ENCODE data around the gene HSPB6.

DNA sequence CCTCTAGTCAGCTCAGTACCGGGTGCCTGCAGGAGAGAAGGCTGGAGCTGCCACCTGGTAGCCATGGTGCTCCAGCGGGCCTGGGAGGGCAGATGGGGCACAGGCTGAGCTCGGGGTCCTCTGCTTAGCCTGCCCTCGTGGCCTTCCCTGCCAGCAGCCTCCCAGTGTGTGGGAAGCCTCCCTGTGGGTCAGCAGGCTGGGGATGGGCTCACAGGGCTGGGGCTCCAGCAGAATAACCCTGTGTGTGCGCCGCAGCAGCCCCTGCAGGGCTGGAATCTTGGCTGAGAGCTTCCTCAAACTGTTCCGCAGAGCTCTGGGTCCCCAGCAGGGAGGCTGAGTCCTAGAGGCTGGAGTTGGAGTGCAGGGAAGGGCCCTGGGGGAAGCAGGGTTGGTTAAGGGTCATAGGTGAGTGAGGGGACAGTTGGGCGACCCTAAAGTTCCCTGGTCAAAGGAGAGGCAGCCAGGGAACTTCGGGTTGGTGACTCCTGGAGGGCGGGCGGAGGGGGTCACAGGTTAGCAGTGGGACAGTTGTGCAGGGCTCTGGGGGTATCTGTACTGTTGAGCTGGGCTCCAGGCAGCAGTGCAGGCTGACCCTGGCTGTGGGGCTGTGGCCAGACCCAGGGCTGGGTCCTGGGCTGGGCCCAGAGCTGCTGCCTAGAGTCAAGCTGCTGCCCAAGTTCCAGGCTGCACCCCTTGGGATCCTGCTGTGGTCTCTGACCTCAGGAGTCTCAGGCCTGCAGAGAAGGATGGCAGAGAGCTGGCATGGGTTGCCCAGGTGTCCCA is 32.6 kb upstream of the HSPB6 start:
- TF ChIP-seq, protein P1, sequence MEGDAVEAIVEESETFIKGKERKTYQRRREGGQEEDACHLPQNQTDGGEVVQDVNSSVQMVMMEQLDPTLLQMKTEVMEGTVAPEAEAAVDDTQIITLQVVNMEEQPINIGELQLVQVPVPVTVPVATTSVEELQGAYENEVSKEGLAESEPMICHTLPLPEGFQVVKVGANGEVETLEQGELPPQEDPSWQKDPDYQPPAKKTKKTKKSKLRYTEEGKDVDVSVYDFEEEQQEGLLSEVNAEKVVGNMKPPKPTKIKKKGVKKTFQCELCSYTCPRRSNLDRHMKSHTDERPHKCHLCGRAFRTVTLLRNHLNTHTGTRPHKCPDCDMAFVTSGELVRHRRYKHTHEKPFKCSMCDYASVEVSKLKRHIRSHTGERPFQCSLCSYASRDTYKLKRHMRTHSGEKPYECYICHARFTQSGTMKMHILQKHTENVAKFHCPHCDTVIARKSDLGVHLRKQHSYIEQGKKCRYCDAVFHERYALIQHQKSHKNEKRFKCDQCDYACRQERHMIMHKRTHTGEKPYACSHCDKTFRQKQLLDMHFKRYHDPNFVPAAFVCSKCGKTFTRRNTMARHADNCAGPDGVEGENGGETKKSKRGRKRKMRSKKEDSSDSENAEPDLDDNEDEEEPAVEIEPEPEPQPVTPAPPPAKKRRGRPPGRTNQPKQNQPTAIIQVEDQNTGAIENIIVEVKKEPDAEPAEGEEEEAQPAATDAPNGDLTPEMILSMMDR (conservative IDR thresholded peaks at IDR 0.05 in 1 of 2, IDR thresholded peaks at IDR 0.05 in 1 of 2; ENCODE audit: extremely low read depth in 1 of 2, insufficient read depth in 1 of 2, low read depth in 1 of 2, low read length in 2 of 2) = no peak
- TF ChIP-seq EZH2 (IDR thresholded peaks at IDR 0.05; ENCODE audit: borderline replicate concordance, low read length) = no peak

Data from mammary epithelial cell (primary cell).